Activated T-helper 1 cell treated with anti-CD3 and anti-CD28 coated beads, Interleukin-12 subunit alpha, Interleukin-12 subunit beta, Interleukin-2, Interleukin-4 antibody, amounts not matched to agents 30 ng/mL and 10 ng/mL and 1 ng/mL, durations not matched to agents 14 hours and 24 hours and 36 hours (primary cell): ENCODE results near the gene NFXL1. TPM values are rescaled to one million over a fixed set of nuclear protein-coding genes. Genes with fewer than 3 reads are reported as not detected.
A peak's percentile ranks its signal among the peaks of the same experiment; 100 is the strongest.
"Not testable (repeated sequence)": the region's sequence is repeated elsewhere in the genome, so short reads cannot be mapped to it uniquely, and the experiment has no call there.

Experiments used
- DNase-seq: peaks from one replicate; pipeline ENCODE4 v3.0.0; 2021; ENCODE audit warnings: low spot score
- H3K27ac Mint-ChIP-seq: one replicate; pipeline ENCODE4 v1.8.0; 2021; ENCODE audit warnings: mild to moderate bottlenecking, mixed read lengths
- H3K27me3 Mint-ChIP-seq: one replicate; pipeline ENCODE4 v1.8.0; 2022; ENCODE audit warnings: mild to moderate bottlenecking, moderate library complexity, mixed read lengths; ENCODE audit not compliant: insufficient read depth
- H3K36me3 Mint-ChIP-seq: one replicate; pipeline ENCODE4 v1.8.0; 2021; ENCODE audit warnings: low read depth, mixed read lengths
- H3K4me1 Mint-ChIP-seq: one replicate; pipeline ENCODE4 v1.8.0; 2021; ENCODE audit warnings: low read depth, mixed read lengths
- H3K4me3 Mint-ChIP-seq: one replicate; pipeline ENCODE4 v1.8.0; 2021; ENCODE audit warnings: mild to moderate bottlenecking, moderate library complexity, mixed read lengths
- H3K9me3 Mint-ChIP-seq: one replicate; pipeline ENCODE4 v1.8.0; 2021; ENCODE audit warnings: mixed read lengths
- intact Hi-C: fragments of 100-400 bp; cut with micrococcal nuclease; formaldehyde crosslinking; loops from one replicate; pipeline ENCODE4 v1.15.1; 2024
- total RNA-seq: library from RNA; stranded (reverse); gene quantifications from 2 replicates; pipeline ENCODE4 v1.2.3, GENCODE V29; 2022

NFXL1 gene
- total RNA-seq: 13.1 and 16.5 TPM in 2 replicates

GRCh38 chr4:47914220-47914925 lies at the start of gene NFXL1:
TSS of gene NFXL1 (minus strand) at chr4:47914583. CDS start at chr4:47914203, 380 bp downstream.
- H3K4me3 Mint-ChIP-seq: peak within 1 kb of the TSS; percentile 90
- peaks cover 18% of the 10 kb centered on the region for H3K36me3 Mint-ChIP-seq
- peaks cover 6% of the 10 kb centered on the region for H3K9me3 Mint-ChIP-seq
- intact Hi-C loops: loop anchor here (1.0 to 10.0 kb wide), 13 partner anchors 40 to 918 kb away; partner anchors contain the start of genes CNGA1, COMMD8, CORIN and FRYL
- peak; percentile 94 for DNase-seq
- peaks cover 31% of the 10 kb centered on the region for H3K4me1 Mint-ChIP-seq
- peak within 1 kb of the TSS; percentile 95 for H3K27ac Mint-ChIP-seq
- no peaks in the 10 kb centered on the region for H3K27me3 Mint-ChIP-seq

GRCh38 chr4:47954677-47955076 lies 40.3 kb upstream of the NFXL1 start:
- intact Hi-C loops: no loop called here
- no peak overlapping the region for H3K4me3 Mint-ChIP-seq
- no peaks in the 10 kb centered on the region for H3K9me3 Mint-ChIP-seq
- no peaks in the 10 kb centered on the region for H3K27me3 Mint-ChIP-seq
- H3K4me1 Mint-ChIP-seq: no peaks in the 10 kb centered on the region
- no peaks in the 10 kb centered on the region for H3K36me3 Mint-ChIP-seq
- no peak for DNase-seq
- H3K27ac Mint-ChIP-seq: no peak overlapping the region

GRCh38 chr4:47954245-47954644 lies 39.9 kb upstream of the NFXL1 start:
- H3K27ac Mint-ChIP-seq: no peak overlapping the region
- no peaks in the 10 kb centered on the region for H3K9me3 Mint-ChIP-seq
- intact Hi-C loops: no loop called here
- no peaks in the 10 kb centered on the region for H3K27me3 Mint-ChIP-seq
- no peaks in the 10 kb centered on the region for H3K36me3 Mint-ChIP-seq
- H3K4me3 Mint-ChIP-seq: no peak overlapping the region
- no peaks in the 10 kb centered on the region for H3K4me1 Mint-ChIP-seq
- no peak for DNase-seq

- DNase-seq: no peak
- Mint-ChIP-seq H3K27ac (no peak overlapping the region), H3K9me3 (no peaks in the 10 kb centered on the region), H3K27me3 (no peaks in the 10 kb centered on the region), H3K4me1 (no peaks in the 10 kb centered on the region), H3K36me3 (no peaks in the 10 kb centered on the region), H3K4me3 (no peak overlapping the region)
- intact Hi-C loops: no loop called here
Measured at GRCh38 chr4:47945930-47946726, 31.7 kb upstream of the NFXL1 start.

- Mint-ChIP-seq H3K36me3 (no peaks in the 10 kb centered on the region), H3K27ac (no peak overlapping the region), H3K27me3 (peaks cover 2% of the 10 kb centered on the region), H3K9me3 (no peaks in the 10 kb centered on the region), H3K4me3 (no peak overlapping the region), H3K4me1 (no peaks in the 10 kb centered on the region)
- intact Hi-C loops: no loop called here
- no peak for DNase-seq
Measured at GRCh38 chr4:47942081-47942819, 27.9 kb upstream of the NFXL1 start.

GRCh38 chr4:47939456-47939855 lies 25.1 kb upstream of the NFXL1 start:
- H3K27ac Mint-ChIP-seq: no peak overlapping the region
- H3K4me3 Mint-ChIP-seq: no peak overlapping the region
- no peaks in the 10 kb centered on the region for H3K9me3 Mint-ChIP-seq
- peaks cover 5% of the 10 kb centered on the region for H3K27me3 Mint-ChIP-seq
- no peaks in the 10 kb centered on the region for H3K4me1 Mint-ChIP-seq
- intact Hi-C loops: no loop called here
- no peak for DNase-seq
- no peaks in the 10 kb centered on the region for H3K36me3 Mint-ChIP-seq

GRCh38 chr4:47936336-47936735 lies 22.0 kb upstream of the NFXL1 start:
- Mint-ChIP-seq H3K27me3 (peaks cover 5% of the 10 kb centered on the region), H3K27ac (no peak overlapping the region), H3K9me3 (no peaks in the 10 kb centered on the region), H3K36me3 (no peaks in the 10 kb centered on the region), H3K4me3 (no peak overlapping the region), H3K4me1 (no peaks in the 10 kb centered on the region)
- no peak for DNase-seq
- intact Hi-C loops: no loop called here

- H3K36me3 Mint-ChIP-seq: no peaks in the 10 kb centered on the region
- no peak for DNase-seq
- no peaks in the 10 kb centered on the region for H3K4me1 Mint-ChIP-seq
- intact Hi-C loops: loop anchor here (1.0 to 5.0 kb wide), 5 partner anchors 95 to 265 kb away; partner anchors contain the start of gene CORIN
- H3K4me3 Mint-ChIP-seq: no peak overlapping the region
- H3K27ac Mint-ChIP-seq: no peak overlapping the region
- peaks cover 6% of the 10 kb centered on the region for H3K27me3 Mint-ChIP-seq
- no peaks in the 10 kb centered on the region for H3K9me3 Mint-ChIP-seq
Measured at GRCh38 chr4:47933840-47934239, 19.5 kb upstream of the NFXL1 start.

GRCh38 chr4:47930971-47931804 lies 16.8 kb upstream of the NFXL1 start:
- Mint-ChIP-seq H3K4me1 (peaks cover 8% of the 10 kb centered on the region), H3K27ac (no peak overlapping the region), H3K36me3 (no peaks in the 10 kb centered on the region), H3K4me3 (no peak overlapping the region), H3K9me3 (no peaks in the 10 kb centered on the region), H3K27me3 (peaks cover 20% of the 10 kb centered on the region)
- intact Hi-C loops: loop anchor here (5.0 kb wide), 1 partner anchor 224 kb away; no protein-coding TSS in a partner anchor
- DNase-seq: no peak

DNA sequence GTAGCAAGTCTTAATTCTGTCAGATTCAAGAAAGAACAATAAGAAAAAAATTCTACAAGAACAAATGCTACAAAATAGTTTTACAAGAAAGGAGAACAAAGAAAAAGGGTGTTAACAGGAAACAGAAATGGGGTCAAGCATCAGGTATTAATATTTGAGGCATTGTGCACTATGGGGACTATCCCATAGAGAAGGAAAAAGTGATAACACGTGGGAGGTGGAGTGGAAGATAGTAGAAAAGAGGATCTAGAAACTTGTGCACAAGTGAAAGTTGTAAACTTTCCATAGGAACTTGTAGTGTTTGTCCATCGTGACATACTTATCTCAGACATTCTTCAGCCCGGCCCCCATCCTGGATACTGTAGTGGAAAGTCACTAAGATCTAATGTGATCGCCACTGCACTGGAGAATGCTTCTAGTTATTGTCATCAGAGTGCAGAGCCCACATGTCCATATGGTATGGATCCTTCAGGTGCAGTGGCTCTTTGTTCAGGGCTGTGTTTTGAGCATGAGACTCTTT lies 15.4 kb upstream of the NFXL1 start:
- peaks cover 18% of the 10 kb centered on the region for H3K27me3 Mint-ChIP-seq
- H3K9me3 Mint-ChIP-seq: no peaks in the 10 kb centered on the region
- intact Hi-C loops: loop anchor here (5.0 kb wide), 1 partner anchor 222 kb away; no protein-coding TSS in a partner anchor
- no peaks in the 10 kb centered on the region for H3K36me3 Mint-ChIP-seq
- no peak overlapping the region for H3K27ac Mint-ChIP-seq
- H3K4me3 Mint-ChIP-seq: no peak overlapping the region
- no peak for DNase-seq
- H3K4me1 Mint-ChIP-seq: peaks cover 8% of the 10 kb centered on the region

DNA sequence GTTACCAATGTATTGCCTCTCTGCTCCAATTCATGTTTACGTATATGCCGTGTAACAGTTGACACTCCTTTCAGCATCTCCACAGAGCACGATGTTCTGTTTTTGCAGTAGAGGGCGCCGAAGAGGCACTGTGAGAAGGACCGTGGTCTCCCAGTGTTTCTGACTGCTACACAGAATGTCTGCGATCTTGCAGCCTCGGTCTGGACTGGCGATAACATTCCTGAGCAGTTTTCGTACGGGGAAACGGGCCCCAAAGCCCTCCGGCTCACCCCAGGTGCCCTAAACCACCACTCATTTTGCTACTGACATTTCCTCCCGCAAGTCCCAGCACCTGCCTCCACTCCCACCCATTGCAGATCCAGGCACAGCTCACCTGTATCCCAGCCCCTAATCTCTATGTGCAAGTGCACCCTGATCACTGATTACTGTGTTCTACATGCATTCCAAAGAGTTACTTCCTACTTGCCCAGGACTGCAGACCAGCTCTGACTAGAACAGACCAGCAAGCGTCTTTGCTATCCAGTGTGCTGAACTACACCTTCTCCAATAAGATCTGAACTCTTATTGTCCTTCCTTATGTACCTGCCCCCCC lies 12.4 kb upstream of the NFXL1 start:
- no peak overlapping the region for H3K4me3 Mint-ChIP-seq

GRCh38 chr4:47923261-47923608 lies 8.9 kb upstream of the NFXL1 start:
- intact Hi-C loops, H3K4me3 Mint-ChIP-seq, H3K4me1 Mint-ChIP-seq, H3K27ac Mint-ChIP-seq, DNase-seq, H3K9me3 Mint-ChIP-seq, H3K36me3 Mint-ChIP-seq: not testable (repeated sequence)
- H3K27me3 Mint-ChIP-seq: peaks cover 29% of the 10 kb centered on the region

More for the DNA sequence above, 12.4 kb upstream of the NFXL1 start:
- intact Hi-C loops: loop anchor here (2.0 kb wide), 1 partner anchor 160 kb away; no protein-coding TSS in a partner anchor
- peaks cover 8% of the 10 kb centered on the region for H3K4me1 Mint-ChIP-seq
- peak; percentile 26 for DNase-seq
- H3K36me3 Mint-ChIP-seq: no peaks in the 10 kb centered on the region
- H3K9me3 Mint-ChIP-seq: no peaks in the 10 kb centered on the region
- peaks cover 24% of the 10 kb centered on the region for H3K27me3 Mint-ChIP-seq
- H3K27ac Mint-ChIP-seq: no peak overlapping the region
